MCF 10A (cell line): ENCODE data around the gene LMTK3. TPM values are rescaled to one million over a fixed set of nuclear protein-coding genes. Genes with fewer than 3 reads are reported as not detected.

Source experiments
- BruUV-seq: library from RNA; stranded (reverse); fragments of 400-500 nt; replicated peaks from 2 replicates; lab custom pipeline; 2021; lab: Mats Ljungman, UMichigan
- CTCF ChIA-PET: fragments of 300-600 bp; sonication (Branson Sonifier 250); formaldehyde crosslinking; extraction: SDS; loops from one replicate; lab custom pipeline; 2021; ENCODE audit warnings: antibody characterized with exemption, inconsistent platforms; lab: Yijun Ruan, JAX
- POLR2A ChIA-PET: fragments of 300-600, 350-650 bp; sonication (Branson Sonifier 250); formaldehyde crosslinking; extraction: SDS; loops from one replicate; lab custom pipeline; 2020; ENCODE audit warnings: antibody characterized with exemption, inconsistent platforms; lab: Yijun Ruan, JAX
- DNase-seq: peaks from one replicate; pipeline ENCODE4 v3.0.0-alpha.2; 2018; ENCODE audit not compliant: unreplicated experiment
- H3K27ac Mint-ChIP-seq: one replicate; pipeline ENCODE4 v1.8.0; 2022; ENCODE audit warnings: mild to moderate bottlenecking, low read depth, mixed read lengths; ENCODE audit not compliant: unreplicated experiment
- H3K27me3 Mint-ChIP-seq: one replicate; pipeline ENCODE4 v1.8.0; 2022; ENCODE audit warnings: mixed read lengths; ENCODE audit not compliant: insufficient read depth, unreplicated experiment
- H3K36me3 Mint-ChIP-seq: one replicate; pipeline ENCODE4 v1.8.0; 2022; ENCODE audit warnings: mild to moderate bottlenecking, moderate library complexity, mixed read lengths; ENCODE audit not compliant: insufficient read depth, unreplicated experiment
- H3K4me1 Mint-ChIP-seq: one replicate; pipeline ENCODE4 v1.8.0; 2022; ENCODE audit warnings: mixed read lengths; ENCODE audit not compliant: insufficient read depth, unreplicated experiment
- H3K4me3 Mint-ChIP-seq: one replicate; pipeline ENCODE4 v1.8.0; 2022; ENCODE audit warnings: mild to moderate bottlenecking, moderate library complexity, mixed read lengths; ENCODE audit not compliant: unreplicated experiment
- H3K9me3 Mint-ChIP-seq: one replicate; pipeline ENCODE4 v1.8.0; 2022; ENCODE audit warnings: mixed read lengths; ENCODE audit not compliant: unreplicated experiment
- CTCF ChIP-seq: fragments of 200-600 bp; IDR thresholded peaks from one replicate; pipeline ENCODE4 v1.8.0; 2022; ENCODE audit warnings: antibody characterized with exemption, mild to moderate bottlenecking; ENCODE audit not compliant: unreplicated experiment
- intact Hi-C: fragments of 100-400 bp; cut with micrococcal nuclease; formaldehyde crosslinking; loops from 2 replicates; pipeline ENCODE4 v1.14.1; 2022
- total RNA-seq: library from RNA; stranded (reverse); gene quantifications from 2 replicates; pipeline ENCODE4 v1.2.3, GENCODE V29; 2022

LMTK3 gene
- total RNA-seq, 1 experiment from 2014 or later, result 0.37 TPM

- no peaks in the 10 kb centered on the region for H3K36me3 Mint-ChIP-seq
- POLR2A ChIA-PET, result no interaction called here
- intact Hi-C loops, result no loop called here
- no peaks in the 10 kb centered on the region for H3K4me1 Mint-ChIP-seq
- no TSS peak for BruUV-seq
- no peak for TF ChIP-seq CTCF
- DNase-seq, result no peak
- no peak overlapping the region for H3K4me3 Mint-ChIP-seq
- CTCF ChIA-PET, result interaction anchor here (0.6 kb wide), 1 partner anchor 31 kb away, joined by 3 read pairs; no protein-coding TSS in a partner anchor
- no peaks in the 10 kb centered on the region for H3K27me3 Mint-ChIP-seq
- H3K27ac Mint-ChIP-seq, result no peak overlapping the region
- H3K9me3 Mint-ChIP-seq, result no peaks in the 10 kb centered on the region
Measured at GRCh38 chr19:48537541-48537940, 25.9 kb upstream of the LMTK3 start.

GRCh38 chr19:48533770-48534169, 22.1 kb upstream of the LMTK3 start:
- no peak for DNase-seq
- Mint-ChIP-seq H3K4me1 (no peaks in the 10 kb centered on the region), H3K9me3 (peaks cover under 1% of the 10 kb centered on the region), H3K36me3 (no peaks in the 10 kb centered on the region), H3K4me3 (no peak overlapping the region), H3K27me3 (peaks cover 6% of the 10 kb centered on the region), H3K27ac (no peak overlapping the region)
- ChIA-PET CTCF (interaction anchor here (0.6 kb wide), 1 partner anchor 147 kb away, joined by 3 read pairs; no protein-coding TSS in a partner anchor), POLR2A (no interaction called here)
- TF ChIP-seq CTCF, result no peak
- no TSS peak for BruUV-seq
- intact Hi-C loops, result no loop called here

- ChIA-PET CTCF (interaction anchor here (0.6 kb wide), 1 partner anchor 57 kb away, joined by 4 read pairs; no protein-coding TSS in a partner anchor), POLR2A (no interaction called here)
- no TSS peak for BruUV-seq
- H3K27me3 Mint-ChIP-seq, result peaks cover 6% of the 10 kb centered on the region
- peaks cover 16% of the 10 kb centered on the region for H3K9me3 Mint-ChIP-seq
- no peaks in the 10 kb centered on the region for H3K4me1 Mint-ChIP-seq
- no peaks in the 10 kb centered on the region for H3K36me3 Mint-ChIP-seq
- TF ChIP-seq CTCF, result no peak
- H3K4me3 Mint-ChIP-seq, result no peak overlapping the region
- intact Hi-C loops, result no loop called here
- DNase-seq, result no peak
- H3K27ac Mint-ChIP-seq, result no peak overlapping the region
Measured at GRCh38 chr19:48530770-48531169, 19.1 kb upstream of the LMTK3 start.

- Mint-ChIP-seq H3K27ac (no peak overlapping the region), H3K4me3 (no peak overlapping the region), H3K27me3 (peaks cover 6% of the 10 kb centered on the region), H3K4me1 (no peaks in the 10 kb centered on the region), H3K36me3 (no peaks in the 10 kb centered on the region), H3K9me3 (peaks cover 16% of the 10 kb centered on the region)
- no TSS peak for BruUV-seq
- intact Hi-C loops, result no loop called here
- ChIA-PET CTCF (interaction anchor here (0.6 to 0.7 kb wide), 3 partner anchors 24 to 58 kb away, joined by 3 to 4 read pairs (median 3); no protein-coding TSS in a partner anchor), POLR2A (no interaction called here)
- no peak for TF ChIP-seq CTCF
- no peak for DNase-seq
Measured at GRCh38 chr19:48530066-48530720, 18.6 kb upstream of the LMTK3 start.
